GM12873 (cell line): ENCODE measurements around the gene ZFAND2A.

ENCODE experiments used
- CTCF ChIP-seq: IDR thresholded peaks from 2 replicates; pipeline ENCODE4 v1.5.1; 2012; ENCODE audit warnings: low read depth, mild to moderate bottlenecking, moderate library complexity, low read length, control low read depth; ENCODE audit not compliant: insufficient read depth; ENCODE audit errors: missing control alignments

Gene ZFAND2A

GRCh38 chr7:1117321-1117928, 42.6 kb downstream of the ZFAND2A start:
- no peak for TF ChIP-seq CTCF

GRCh38 chr7:1114505-1114904, 45.5 kb downstream of the ZFAND2A start:
- no peak for TF ChIP-seq CTCF

- TF ChIP-seq CTCF, result no peak
These were observed 45.9 kb downstream of the ZFAND2A start for GRCh38 chr7:1114088-1114487.

- no peak for TF ChIP-seq CTCF
These were observed 46.5 kb downstream of the ZFAND2A start for GRCh38 chr7:1113548-1113885.

- TF ChIP-seq CTCF, result no peak
These were observed 47.1 kb downstream of the ZFAND2A start for GRCh38 chr7:1112625-1113547.

- TF ChIP-seq CTCF, result no peak
These were observed 47.9 kb downstream of the ZFAND2A start for GRCh38 chr7:1112109-1112508.

- no peak for TF ChIP-seq CTCF
These were observed 48.8 kb downstream of the ZFAND2A start for GRCh38 chr7:1111156-1111555.
